ENCODE results near the gene DHRS4L2. TPM values are rescaled to one million over a fixed set of nuclear protein-coding genes. Genes with fewer than 3 reads are reported as not detected.
"Not testable (repeated sequence)": the region's sequence is repeated elsewhere in the genome, so short reads cannot be mapped to it uniquely, and the experiment has no call there.

The DHRS4L2 gene
- total and polyA plus RNA-seq, 2 of the 4 experiments (the other 2 are of a cell fraction) = 11.1 to 19.6 TPM

DNA sequence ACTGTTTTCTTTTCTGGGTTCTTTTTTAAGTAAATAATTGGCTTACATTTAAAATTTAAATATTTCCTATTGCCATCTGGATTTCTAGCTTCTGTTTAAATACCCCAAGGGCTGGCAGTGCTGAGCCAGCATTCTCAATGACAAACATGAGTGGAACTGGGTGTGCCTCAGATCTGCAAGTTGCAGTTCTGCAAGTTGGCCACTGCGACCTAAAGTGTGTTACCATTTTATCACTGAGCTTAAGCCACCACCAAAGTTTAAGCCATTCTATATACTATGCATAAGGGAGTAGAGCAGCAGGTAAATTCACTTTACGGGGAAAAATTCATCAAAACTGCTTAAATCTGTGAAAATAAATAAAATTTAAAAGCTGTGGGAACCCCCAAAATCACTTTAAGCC, 11.5 kb upstream of the DHRS4L2 start:
- H3K56ac ChIP-seq (ENCODE audit: extremely low read depth, insufficient read depth, low read length); H4K20me1 ChIP-seq (ENCODE audit: insufficient read depth, low read length); H2BK20ac ChIP-seq (ENCODE audit: low read depth, low read length); H3K27me3 ChIP-seq (ENCODE audit: control insufficient read depth, insufficient read depth, low read length); H2AK9ac ChIP-seq (replicated peaks; ENCODE audit: low read depth, low read length, poor library complexity); CTCF ChIA-PET; H3K9me3 ChIP-seq (ENCODE audit: control insufficient read depth, insufficient read depth, low read length); H2BK5ac ChIP-seq (ENCODE audit: low read depth, low read length, poor library complexity, severe bottlenecking); H3K79me1 ChIP-seq (ENCODE audit: low read depth in 1 of 2, low read length in 2 of 2); intact Hi-C loops (cut with micrococcal nuclease); H2AFZ ChIP-seq (replicated peaks; ENCODE audit: low read length, poor library complexity); POLR2A ChIA-PET (ENCODE audit: unreplicated experiment); H3K23ac ChIP-seq (ENCODE audit: low read depth, low read length); H4K8ac ChIP-seq (ENCODE audit: low read depth in 2 of 2, low read length in 2 of 2); dilution Hi-C loops (cut with HindIII; ENCODE audit: low sequenced_read_pairs, unreplicated experiment); H3K4me3 ChIP-seq (ENCODE audit: insufficient read depth, low read depth, low read length); H2BK120ac ChIP-seq (ENCODE audit: low read depth, low read length); H3K36me3 ChIP-seq (ENCODE audit: control insufficient read depth, insufficient read depth, low read length); H2BK15ac ChIP-seq (ENCODE audit: low read depth, low read length); H3K9ac ChIP-seq (ENCODE audit: low read depth, low read length); H4K5ac ChIP-seq (ENCODE audit: low read depth, low read length); H2AK5ac ChIP-seq (ENCODE audit: low read depth, low read length); H3K27ac ChIP-seq (ENCODE audit: insufficient read depth, low read length); BruUV-seq (replicated peaks); H3K18ac ChIP-seq (ENCODE audit: low read depth, low read length); H3K4me2 ChIP-seq (ENCODE audit: low read depth, low read length); H3K4me1 ChIP-seq (ENCODE audit: control insufficient read depth, insufficient read depth, low read length); H3K14ac ChIP-seq (replicated peaks; ENCODE audit: low read depth, low read length); H3K9me1 ChIP-seq (ENCODE audit: insufficient read depth, low read length); H4K91ac ChIP-seq (ENCODE audit: insufficient read depth, low read depth, low read length); H3K4ac ChIP-seq (ENCODE audit: low read depth, low read length): not testable (repeated sequence)
- in situ Hi-C loops (cut with MboI; ENCODE audit: low sequenced_read_pairs) = loop anchor here (5.0 to 10.0 kb wide), 2 partner anchors 35 to 118 kb away; partner anchors contain the start of gene PCK2
- WGBS, 2 experiments (ENCODE audit: extremely low coverage in 2 of 2, insufficient read length in 1 of 2) = no CpG with 5 or more reads among the region's 2 CpGs
- TF ChIP-seq, protein P1, sequence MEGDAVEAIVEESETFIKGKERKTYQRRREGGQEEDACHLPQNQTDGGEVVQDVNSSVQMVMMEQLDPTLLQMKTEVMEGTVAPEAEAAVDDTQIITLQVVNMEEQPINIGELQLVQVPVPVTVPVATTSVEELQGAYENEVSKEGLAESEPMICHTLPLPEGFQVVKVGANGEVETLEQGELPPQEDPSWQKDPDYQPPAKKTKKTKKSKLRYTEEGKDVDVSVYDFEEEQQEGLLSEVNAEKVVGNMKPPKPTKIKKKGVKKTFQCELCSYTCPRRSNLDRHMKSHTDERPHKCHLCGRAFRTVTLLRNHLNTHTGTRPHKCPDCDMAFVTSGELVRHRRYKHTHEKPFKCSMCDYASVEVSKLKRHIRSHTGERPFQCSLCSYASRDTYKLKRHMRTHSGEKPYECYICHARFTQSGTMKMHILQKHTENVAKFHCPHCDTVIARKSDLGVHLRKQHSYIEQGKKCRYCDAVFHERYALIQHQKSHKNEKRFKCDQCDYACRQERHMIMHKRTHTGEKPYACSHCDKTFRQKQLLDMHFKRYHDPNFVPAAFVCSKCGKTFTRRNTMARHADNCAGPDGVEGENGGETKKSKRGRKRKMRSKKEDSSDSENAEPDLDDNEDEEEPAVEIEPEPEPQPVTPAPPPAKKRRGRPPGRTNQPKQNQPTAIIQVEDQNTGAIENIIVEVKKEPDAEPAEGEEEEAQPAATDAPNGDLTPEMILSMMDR (conservative IDR thresholded peaks at IDR 0.05; ENCODE audit: low read depth, low read length) = 0 out of 2 replicates have a peak, but pooled peaks have one; percentile 10
- TF ChIP-seq MAFK (IDR thresholded peaks at IDR 0.05; ENCODE audit: low read depth, low read length) = peak; percentile 57
- ATAC-seq (ENCODE audit: low read depth) (peak; percentile 69), DNase-seq (peak; percentile 1)

DNA sequence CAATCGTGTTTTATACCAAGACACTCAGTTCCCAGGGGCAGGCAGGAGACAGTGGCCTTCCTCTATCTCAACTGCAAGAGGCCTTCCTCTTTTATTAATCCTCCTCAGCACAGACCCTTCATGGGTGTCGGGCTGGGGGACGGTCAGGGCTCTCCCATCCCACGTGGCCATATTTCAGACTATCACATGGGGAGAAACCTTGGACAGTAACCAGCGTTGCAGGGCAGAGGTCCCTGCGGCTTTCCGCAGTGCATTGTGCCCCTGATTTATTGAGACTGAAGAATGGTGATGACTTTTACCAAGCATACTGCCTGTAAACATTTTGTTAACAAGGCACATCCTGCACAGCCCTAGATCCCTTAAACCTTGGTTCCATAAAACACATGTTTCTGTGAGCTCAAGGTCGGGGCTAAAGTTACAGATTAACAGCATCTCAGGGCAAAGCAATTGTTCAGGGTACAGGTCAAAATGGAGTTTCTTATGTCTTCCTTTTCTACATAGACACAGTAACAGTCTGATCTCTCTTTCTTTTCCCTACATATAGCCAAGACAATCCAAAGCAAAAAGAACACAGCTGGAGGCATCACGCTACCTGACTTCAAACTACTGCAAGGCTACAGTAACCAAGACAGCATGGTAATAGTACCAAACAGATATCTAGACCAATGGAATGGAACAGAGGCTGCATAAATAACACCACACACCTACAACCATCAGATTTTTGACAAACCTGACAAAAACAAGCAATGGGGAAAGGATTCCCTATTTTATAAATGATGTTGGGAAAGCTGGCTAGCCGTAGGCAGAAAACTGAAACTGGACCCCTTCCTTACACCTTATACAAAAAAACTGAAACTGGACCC, 6.5 kb upstream of the DHRS4L2 start:
- H3K9ac ChIP-seq (ENCODE audit: low read depth, low read length); H4K91ac ChIP-seq (ENCODE audit: insufficient read depth, low read depth, low read length); H3K4me1 ChIP-seq (ENCODE audit: control insufficient read depth, insufficient read depth, low read length); H2BK5ac ChIP-seq (ENCODE audit: low read depth, low read length, poor library complexity, severe bottlenecking); H3K14ac ChIP-seq (replicated peaks; ENCODE audit: low read depth, low read length); H3K9me1 ChIP-seq (ENCODE audit: insufficient read depth, low read length); H3K27me3 ChIP-seq (ENCODE audit: control insufficient read depth, insufficient read depth, low read length); H4K20me1 ChIP-seq (ENCODE audit: insufficient read depth, low read length); H3K27ac ChIP-seq (ENCODE audit: insufficient read depth, low read length); H3K36me3 ChIP-seq (ENCODE audit: control insufficient read depth, insufficient read depth, low read length); POLR2A ChIA-PET (ENCODE audit: unreplicated experiment); CTCF ChIA-PET; H3K9me3 ChIP-seq (ENCODE audit: control insufficient read depth, insufficient read depth, low read length); H2BK20ac ChIP-seq (ENCODE audit: low read depth, low read length); ATAC-seq (ENCODE audit: low read depth); H3K4ac ChIP-seq (ENCODE audit: low read depth, low read length); H2AK5ac ChIP-seq (ENCODE audit: low read depth, low read length); H3K4me3 ChIP-seq (ENCODE audit: insufficient read depth, low read depth, low read length); H3K56ac ChIP-seq (ENCODE audit: extremely low read depth, insufficient read depth, low read length); H4K8ac ChIP-seq (ENCODE audit: low read depth in 2 of 2, low read length in 2 of 2); H3K4me2 ChIP-seq (ENCODE audit: low read depth, low read length); H2BK120ac ChIP-seq (ENCODE audit: low read depth, low read length); BruUV-seq (replicated peaks); H4K5ac ChIP-seq (ENCODE audit: low read depth, low read length); H2AFZ ChIP-seq (replicated peaks; ENCODE audit: low read length, poor library complexity); H2AK9ac ChIP-seq (replicated peaks; ENCODE audit: low read depth, low read length, poor library complexity); DNase-seq; H3K23ac ChIP-seq (ENCODE audit: low read depth, low read length); H3K18ac ChIP-seq (ENCODE audit: low read depth, low read length); H3K79me1 ChIP-seq (ENCODE audit: low read depth in 1 of 2, low read length in 2 of 2); H2BK15ac ChIP-seq (ENCODE audit: low read depth, low read length); dilution Hi-C loops (cut with HindIII; ENCODE audit: low sequenced_read_pairs, unreplicated experiment): not testable (repeated sequence)
- in situ Hi-C loops (cut with MboI; ENCODE audit: low sequenced_read_pairs) (loop anchor here (10.0 kb wide), 1 partner anchor 53 kb away; no protein-coding TSS in a partner anchor), intact Hi-C loops (cut with micrococcal nuclease) (loop anchor here (10.0 kb wide), 1 partner anchor 313 kb away; the partner anchor contains the start of genes DHRS1 and NOP9)
- WGBS, 2 experiments (ENCODE audit: extremely low coverage in 2 of 2, insufficient read length in 1 of 2) = no CpG with 5 or more reads among the region's 10 CpGs
